Type B pancreatic cell (in vitro differentiated cells): ENCODE results near the gene MCFD2. TPM values are rescaled to one million over a fixed set of nuclear protein-coding genes. Genes with fewer than 3 reads are reported as not detected.
A peak's percentile ranks its signal among the peaks of the same experiment; 100 is the strongest.

Source experiments
- DNase-seq: peaks from one replicate; pipeline ENCODE4 v3.0.0; 2021; ENCODE audit warnings: mixed read lengths; ENCODE audit not compliant: unreplicated experiment; ENCODE audit errors: extremely low spot score
- H3K27ac Mint-ChIP-seq: 2 replicates; pipeline ENCODE4 v1.8.0; 2021; ENCODE audit warnings: mild to moderate bottlenecking, mixed read lengths
- H3K27me3 Mint-ChIP-seq: 2 replicates; pipeline ENCODE4 v1.8.0; 2021; ENCODE audit warnings: mixed read lengths
- H3K36me3 Mint-ChIP-seq: 2 replicates; pipeline ENCODE4 v1.8.0; 2021; ENCODE audit warnings: mixed read lengths
- H3K4me1 Mint-ChIP-seq: one replicate; pipeline ENCODE4 v1.8.0; 2021; ENCODE audit warnings: mixed read lengths; ENCODE audit not compliant: unreplicated experiment
- H3K4me3 Mint-ChIP-seq: 2 replicates; pipeline ENCODE4 v1.8.0; 2021; ENCODE audit warnings: mild to moderate bottlenecking, mixed read lengths
- H3K9me3 Mint-ChIP-seq: 2 replicates; pipeline ENCODE4 v1.8.0; 2021; ENCODE audit warnings: mixed read lengths
- total RNA-seq: library from RNA; stranded (reverse); gene quantifications from 2 replicates; pipeline ENCODE4 v1.2.1, GENCODE V29; 2021; ENCODE audit warnings: low replicate concordance
- TF ChIP-seq, protein P1 (sequence below): fragments of 200-600 bp; sonication (generic); conservative IDR thresholded peaks from 2 replicates; pipeline ENCODE4 v1.5.0; 2021; ENCODE audit warnings: antibody characterized with exemption, mild to moderate bottlenecking

MCFD2 gene
- total RNA-seq, 1 donor from 2014 or later, result 72.4 TPM

DNA sequence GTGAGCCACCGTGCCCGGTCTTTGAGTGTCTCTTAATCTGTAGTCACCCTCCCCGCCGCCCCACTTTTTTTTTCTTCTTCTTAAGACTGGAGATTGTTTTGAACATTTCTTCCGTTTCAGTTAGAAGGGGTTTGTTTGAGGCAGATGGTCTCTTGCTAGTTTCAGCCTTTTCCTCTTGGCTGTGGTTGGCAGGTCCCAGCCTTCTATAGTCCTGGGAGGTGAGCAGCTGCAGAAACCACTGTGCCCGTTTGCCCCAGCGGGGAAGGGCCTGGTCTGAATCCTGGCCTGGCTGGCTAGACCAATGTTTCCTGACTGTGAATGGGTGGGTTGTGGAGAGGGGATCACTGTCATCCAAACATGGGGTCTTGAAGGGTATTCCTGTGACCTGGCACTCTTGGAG is 30.1 kb upstream of the MCFD2 start:
- no peak for DNase-seq
- H3K27ac Mint-ChIP-seq, result no peak overlapping the region

DNA sequence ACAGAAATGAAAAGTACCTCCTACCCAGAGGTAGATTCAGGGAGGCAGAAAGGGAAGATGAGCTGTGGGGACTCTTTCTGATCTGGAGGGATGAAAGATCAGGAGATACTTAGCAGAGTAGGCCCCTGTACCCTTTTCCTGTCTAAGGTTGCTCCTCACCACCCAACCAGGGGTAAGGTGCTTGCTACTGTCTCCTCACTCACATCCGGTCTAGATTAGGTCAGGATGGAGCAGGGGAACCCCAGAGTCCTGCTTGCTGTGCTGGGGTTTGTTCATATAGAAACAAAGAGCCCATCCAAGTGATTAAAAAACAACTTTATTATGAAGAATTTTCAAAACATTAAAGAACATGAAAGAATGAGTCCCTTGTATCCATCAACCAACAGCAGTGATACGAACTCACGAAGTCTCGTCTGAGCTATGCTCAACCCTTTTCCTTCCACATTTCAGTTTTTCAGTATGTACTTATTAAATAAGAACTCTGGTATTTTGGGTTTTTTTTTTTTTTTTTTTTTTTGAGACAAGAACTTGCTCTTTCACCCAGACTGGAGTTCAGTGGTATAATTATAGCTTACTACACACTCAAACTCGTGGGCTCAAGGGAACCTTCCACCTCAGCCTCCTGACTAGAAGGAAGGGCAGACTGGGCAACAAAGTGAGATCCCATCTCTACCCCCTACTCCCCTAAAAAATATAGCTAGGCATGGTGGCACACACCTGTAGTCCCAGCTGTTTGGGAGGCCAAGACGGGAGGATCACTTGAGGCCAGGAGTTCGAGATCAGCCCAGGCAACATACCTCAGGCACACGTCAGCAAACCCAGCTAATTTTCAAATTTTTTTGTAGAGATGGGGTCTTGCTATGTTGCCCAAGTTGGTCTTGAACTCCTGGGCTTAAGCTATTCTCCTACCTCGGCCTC is 28.5 kb upstream of the MCFD2 start:
- no peaks in the 10 kb centered on the region for H3K9me3 Mint-ChIP-seq
- H3K36me3 Mint-ChIP-seq, result no peaks in the 10 kb centered on the region
- DNase-seq, result no peak
- H3K4me1 Mint-ChIP-seq, result peaks cover 16% of the 10 kb centered on the region
- TF ChIP-seq, protein P1, sequence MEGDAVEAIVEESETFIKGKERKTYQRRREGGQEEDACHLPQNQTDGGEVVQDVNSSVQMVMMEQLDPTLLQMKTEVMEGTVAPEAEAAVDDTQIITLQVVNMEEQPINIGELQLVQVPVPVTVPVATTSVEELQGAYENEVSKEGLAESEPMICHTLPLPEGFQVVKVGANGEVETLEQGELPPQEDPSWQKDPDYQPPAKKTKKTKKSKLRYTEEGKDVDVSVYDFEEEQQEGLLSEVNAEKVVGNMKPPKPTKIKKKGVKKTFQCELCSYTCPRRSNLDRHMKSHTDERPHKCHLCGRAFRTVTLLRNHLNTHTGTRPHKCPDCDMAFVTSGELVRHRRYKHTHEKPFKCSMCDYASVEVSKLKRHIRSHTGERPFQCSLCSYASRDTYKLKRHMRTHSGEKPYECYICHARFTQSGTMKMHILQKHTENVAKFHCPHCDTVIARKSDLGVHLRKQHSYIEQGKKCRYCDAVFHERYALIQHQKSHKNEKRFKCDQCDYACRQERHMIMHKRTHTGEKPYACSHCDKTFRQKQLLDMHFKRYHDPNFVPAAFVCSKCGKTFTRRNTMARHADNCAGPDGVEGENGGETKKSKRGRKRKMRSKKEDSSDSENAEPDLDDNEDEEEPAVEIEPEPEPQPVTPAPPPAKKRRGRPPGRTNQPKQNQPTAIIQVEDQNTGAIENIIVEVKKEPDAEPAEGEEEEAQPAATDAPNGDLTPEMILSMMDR, result no peak
- no peak overlapping the region for H3K27ac Mint-ChIP-seq
- H3K4me3 Mint-ChIP-seq, result no peak overlapping the region
- H3K27me3 Mint-ChIP-seq, result peaks cover 4% of the 10 kb centered on the region

More for the DNA sequence above, 30.1 kb upstream of the MCFD2 start:
- H3K36me3 Mint-ChIP-seq, result no peaks in the 10 kb centered on the region
- peaks cover 12% of the 10 kb centered on the region for H3K4me1 Mint-ChIP-seq
- TF ChIP-seq, protein P1, result no peak
- peaks cover 4% of the 10 kb centered on the region for H3K27me3 Mint-ChIP-seq
- H3K4me3 Mint-ChIP-seq, result no peak overlapping the region
- H3K9me3 Mint-ChIP-seq, result no peaks in the 10 kb centered on the region

DNA sequence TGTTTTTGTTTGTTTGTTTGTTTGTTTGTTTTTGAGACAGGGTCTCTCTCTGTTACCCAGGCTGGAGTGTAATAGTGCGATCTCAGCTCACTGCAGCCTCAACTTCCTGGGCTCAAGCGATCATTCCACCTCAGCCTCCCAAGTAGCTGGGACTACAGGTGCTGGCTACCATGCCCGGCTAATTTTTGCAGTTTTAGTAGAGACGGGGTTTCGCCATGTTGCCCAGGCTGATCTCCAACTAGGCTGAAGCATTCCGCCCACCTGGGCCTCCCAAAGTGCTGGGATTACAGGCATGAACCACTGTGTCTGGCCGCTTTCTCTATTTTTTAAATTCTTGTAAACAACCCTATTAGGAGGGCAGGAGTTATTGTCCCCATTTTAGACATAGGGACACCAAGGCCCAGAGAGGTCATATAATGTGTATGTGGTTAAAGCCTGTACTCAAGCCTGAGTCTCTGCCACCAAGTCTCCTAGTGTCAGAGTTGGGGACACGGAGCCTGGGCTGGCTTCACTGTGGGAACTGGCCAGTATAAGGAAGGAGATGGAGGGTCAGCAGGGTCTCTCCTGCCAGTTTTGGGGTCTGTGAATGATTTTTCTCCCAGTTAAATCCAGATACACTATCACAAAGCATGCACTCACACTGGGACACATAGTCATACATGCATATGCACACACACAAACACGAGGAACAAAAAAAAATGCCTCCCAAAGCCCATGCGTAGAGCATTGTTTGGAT is 27.5 kb upstream of the MCFD2 start:
- TF ChIP-seq, protein P1, result no peak
- peak overlapping the region; percentile 36 for H3K27ac Mint-ChIP-seq
- no peaks in the 10 kb centered on the region for H3K9me3 Mint-ChIP-seq
- no peak for DNase-seq
- peaks cover 16% of the 10 kb centered on the region for H3K4me1 Mint-ChIP-seq
- peaks cover 4% of the 10 kb centered on the region for H3K27me3 Mint-ChIP-seq
- H3K36me3 Mint-ChIP-seq, result no peaks in the 10 kb centered on the region
- H3K4me3 Mint-ChIP-seq, result peak overlapping the region; percentile 98

DNA sequence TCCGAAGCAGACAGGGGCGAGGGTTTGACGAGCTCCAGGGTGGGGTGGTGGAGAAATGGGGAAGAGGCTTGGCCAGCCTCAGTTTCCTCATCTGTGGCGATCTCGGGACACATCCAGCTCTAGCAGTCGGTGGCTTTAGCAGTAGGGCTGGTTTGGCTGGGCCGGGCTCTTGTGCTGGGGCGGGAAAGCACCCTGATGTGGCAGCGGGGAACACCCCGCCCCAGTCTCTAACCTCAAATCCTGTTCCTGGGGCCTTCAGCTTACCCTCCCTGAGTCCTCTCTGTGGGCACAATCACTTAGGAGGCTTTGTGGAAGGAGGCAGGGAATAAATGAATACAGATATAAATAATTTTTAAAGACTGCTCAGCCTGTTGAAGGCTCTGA is 26.5 kb upstream of the MCFD2 start:
- Mint-ChIP-seq H3K27me3 (peaks cover 4% of the 10 kb centered on the region), H3K4me1 (peaks cover 16% of the 10 kb centered on the region), H3K4me3 (peak overlapping the region; percentile 98), H3K9me3 (no peaks in the 10 kb centered on the region), H3K27ac (peak overlapping the region; percentile 95), H3K36me3 (no peaks in the 10 kb centered on the region)
- TF ChIP-seq, protein P1, result no peak
- DNase-seq, result no peak

DNA sequence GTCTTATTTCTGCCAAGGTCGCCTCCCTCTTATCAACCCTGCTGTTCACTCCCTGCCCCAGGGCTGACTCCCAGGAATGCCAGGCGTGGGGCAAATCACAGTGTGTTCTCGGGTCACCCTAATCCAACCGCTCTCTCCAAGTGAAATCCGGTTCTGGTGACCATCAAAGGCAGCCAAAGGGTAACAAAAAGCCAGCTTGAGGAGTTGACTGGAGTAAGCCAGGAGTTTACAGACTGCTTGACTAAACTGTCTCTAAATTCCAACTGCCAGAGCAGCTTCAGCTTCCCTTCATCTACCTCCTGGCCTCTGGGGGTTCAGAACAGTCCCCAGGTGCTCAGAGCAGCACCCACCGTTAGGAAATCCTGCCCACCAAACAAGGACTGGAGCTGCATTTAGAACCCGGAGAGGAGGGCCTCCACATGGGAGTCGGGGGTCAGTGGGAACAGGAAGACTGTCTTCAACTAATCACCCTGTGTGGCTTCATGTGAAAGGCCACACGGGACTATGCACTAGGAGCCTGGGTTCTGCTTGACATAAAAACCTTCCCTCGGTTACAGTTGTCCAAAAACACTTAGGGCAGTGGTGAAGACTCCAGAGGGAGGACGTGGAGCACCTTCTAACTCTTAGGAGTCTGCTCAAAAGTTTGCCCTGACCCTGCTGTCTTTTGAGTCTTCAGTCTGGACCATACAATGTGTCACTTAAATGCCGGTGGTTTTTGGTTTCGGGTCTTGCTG is 24.2 kb upstream of the MCFD2 start:
- Mint-ChIP-seq H3K27me3 (peaks cover 4% of the 10 kb centered on the region), H3K27ac (peak overlapping the region; percentile 93), H3K4me3 (peak overlapping the region; percentile 90), H3K36me3 (no peaks in the 10 kb centered on the region), H3K9me3 (no peaks in the 10 kb centered on the region), H3K4me1 (peaks cover 16% of the 10 kb centered on the region)
- TF ChIP-seq, protein P1, result no peak
- DNase-seq, result no peak
